ENCODE data around the gene FHIT. TPM values are rescaled to one million over a fixed set of nuclear protein-coding genes. Genes with fewer than 3 reads are reported as not detected.

FHIT gene
- total RNA-seq, 2 donors from 2014 or later = 6.8 to 12.3 TPM

DNA sequence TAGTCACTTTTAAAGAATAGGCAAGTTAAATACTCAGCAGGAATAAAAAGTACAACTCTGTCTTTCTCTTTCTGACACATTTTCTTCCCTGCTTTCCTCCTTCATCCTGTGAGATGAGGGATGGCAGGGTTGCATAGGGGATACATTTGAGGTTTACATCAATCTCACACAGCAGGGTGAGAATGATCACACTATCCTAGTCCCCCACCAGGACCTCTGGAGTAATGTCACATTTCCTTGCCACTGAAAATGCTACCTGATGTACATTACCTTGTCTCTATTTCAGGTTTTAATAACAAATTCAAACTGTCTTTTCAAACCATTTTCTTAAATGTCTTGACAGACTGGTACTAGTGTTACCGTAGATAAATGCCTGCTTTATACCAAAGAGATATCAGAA is 816.9 kb downstream of the FHIT start:
- no peak overlapping the region for H3K9ac ChIP-seq (ENCODE audit: extremely low read depth, low read length, poor library complexity, severe bottlenecking)
- peaks cover 4% of the 10 kb centered on the region for H3K9me3 ChIP-seq (ENCODE audit: control insufficient read depth, low read length)
- no peaks in the 10 kb centered on the region for H3K36me3 ChIP-seq (ENCODE audit: control insufficient read depth, insufficient read depth, low read length)
- Mint-ChIP-seq H3K4me3 (no peak overlapping the region), H3K36me3 (ENCODE audit: low read depth) (no peaks in the 10 kb centered on the region), H3K9me3 (no peaks in the 10 kb centered on the region), H3K27me3 (ENCODE audit: insufficient read depth) (no peaks in the 10 kb centered on the region), H3K27ac (no peak overlapping the region), H3K4me1 (peaks cover 17% of the 10 kb centered on the region)
- peaks cover 7% of the 10 kb centered on the region for H3K4me1 ChIP-seq (ENCODE audit: control insufficient read depth, insufficient read depth, low read length)
- peak; percentile 20 for TF ChIP-seq CTCF (conservative IDR thresholded peaks at IDR 0.05)
- H3K27ac ChIP-seq (ENCODE audit: low read depth, low read length) = no peak overlapping the region
- DNase-seq = no peak
- no peak overlapping the region for H3K4me3 ChIP-seq (ENCODE audit: low read length)
- WGBS, 2 experiments (ENCODE audit: insufficient coverage in 1 of 2, insufficient read length in 1 of 2) = 50 to 61% methylated on average over 1 of the region's 1 CpG
- H3K27me3 ChIP-seq (ENCODE audit: control insufficient read depth, insufficient read depth, low read length, poor library complexity, severe bottlenecking) = no peaks in the 10 kb centered on the region

DNA sequence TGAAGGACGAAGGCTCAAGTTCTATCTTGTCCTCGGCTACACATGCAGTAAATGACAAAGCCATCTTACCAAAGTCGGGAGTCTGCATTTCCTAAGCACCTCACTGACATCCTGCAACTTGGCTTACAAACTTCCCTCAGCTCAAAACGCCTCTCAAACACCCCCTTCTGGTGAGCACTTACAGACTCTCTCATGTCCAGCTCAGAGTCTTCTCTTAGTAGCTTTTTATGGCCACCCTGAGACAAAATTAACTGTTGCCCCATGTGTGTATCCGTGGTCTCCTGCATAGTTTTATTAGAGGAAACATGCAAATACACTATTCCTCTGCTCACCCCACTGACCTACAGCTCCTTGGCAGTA is 819.7 kb downstream of the FHIT start:
- Histone ChIP-seq H3K36me3 (ENCODE audit: control insufficient read depth, insufficient read depth, low read length) (no peaks in the 10 kb centered on the region), H3K9me3 (ENCODE audit: control insufficient read depth, low read length) (peaks cover 4% of the 10 kb centered on the region), H3K9ac (ENCODE audit: extremely low read depth, low read length, poor library complexity, severe bottlenecking) (no peak overlapping the region), H3K27ac (ENCODE audit: low read depth, low read length) (no peak overlapping the region), H3K4me1 (ENCODE audit: control insufficient read depth, insufficient read depth, low read length) (peaks cover 7% of the 10 kb centered on the region), H3K4me3 (ENCODE audit: low read length) (no peak overlapping the region), H3K27me3 (ENCODE audit: control insufficient read depth, insufficient read depth, low read length, poor library complexity, severe bottlenecking) (no peaks in the 10 kb centered on the region)
- H3K4me3 Mint-ChIP-seq = no peak overlapping the region
- H3K9me3 Mint-ChIP-seq = no peaks in the 10 kb centered on the region
- DNase-seq = peak; percentile 56
- peaks cover 17% of the 10 kb centered on the region for H3K4me1 Mint-ChIP-seq
- no peaks in the 10 kb centered on the region for H3K27me3 Mint-ChIP-seq (ENCODE audit: insufficient read depth)
- WGBS, 2 experiments (ENCODE audit: insufficient coverage in 1 of 2, insufficient read length in 1 of 2) = 46% methylated on average over 5 of the region's 5 CpGs; no CpG with 5 or more reads in 1 of the 2 experiments
- H3K27ac Mint-ChIP-seq = no peak overlapping the region
- H3K36me3 Mint-ChIP-seq (ENCODE audit: low read depth) = no peaks in the 10 kb centered on the region
- TF ChIP-seq CTCF (conservative IDR thresholded peaks at IDR 0.05) = peak; percentile 60

DNA sequence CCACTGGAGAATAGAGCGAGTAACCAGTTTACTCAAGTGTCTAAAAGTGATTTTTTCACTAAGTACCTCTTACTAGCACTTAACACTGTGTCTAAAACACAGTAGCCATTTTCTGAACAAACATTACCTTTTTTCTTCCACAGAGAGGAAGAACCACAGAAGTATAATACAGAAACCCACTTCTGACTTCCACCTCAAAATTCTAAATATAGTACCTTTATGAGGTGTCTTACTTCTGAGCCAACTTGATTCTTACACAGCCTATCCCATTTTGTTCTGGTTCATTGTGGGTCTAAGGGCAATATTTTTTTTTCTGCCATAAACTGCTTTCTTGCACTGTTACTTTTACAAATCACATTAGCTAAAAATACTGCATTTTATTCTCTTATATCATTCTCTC is 821.0 kb downstream of the FHIT start:
- H3K4me1 ChIP-seq (ENCODE audit: control insufficient read depth, insufficient read depth, low read length) = peaks cover 6% of the 10 kb centered on the region
- Mint-ChIP-seq H3K27ac (no peak overlapping the region), H3K4me3 (no peak overlapping the region), H3K27me3 (ENCODE audit: insufficient read depth) (no peaks in the 10 kb centered on the region), H3K36me3 (ENCODE audit: low read depth) (no peaks in the 10 kb centered on the region), H3K9me3 (no peaks in the 10 kb centered on the region), H3K4me1 (peaks cover 15% of the 10 kb centered on the region)
- DNase-seq = no peak
- no peaks in the 10 kb centered on the region for H3K27me3 ChIP-seq (ENCODE audit: control insufficient read depth, insufficient read depth, low read length, poor library complexity, severe bottlenecking)
- no peak for TF ChIP-seq CTCF (conservative IDR thresholded peaks at IDR 0.05)
- no peak overlapping the region for H3K4me3 ChIP-seq (ENCODE audit: low read length)
- no peak overlapping the region for H3K27ac ChIP-seq (ENCODE audit: low read depth, low read length)
- 93 to 100% methylated on average over 1 of the region's 1 CpG for WGBS, 2 experiments (ENCODE audit: insufficient coverage in 1 of 2, insufficient read length in 1 of 2)
- H3K36me3 ChIP-seq (ENCODE audit: control insufficient read depth, insufficient read depth, low read length) = no peaks in the 10 kb centered on the region
- H3K9ac ChIP-seq (ENCODE audit: extremely low read depth, low read length, poor library complexity, severe bottlenecking) = no peak overlapping the region
- no peaks in the 10 kb centered on the region for H3K9me3 ChIP-seq (ENCODE audit: control insufficient read depth, low read length)
